ENCODE data around the gene SLC22A16. TPM values are rescaled to one million over a fixed set of nuclear protein-coding genes. Genes with fewer than 3 reads are reported as not detected.

The SLC22A16 gene
- polyA plus RNA-seq, 3 donors, result 0.08 to 0.21 TPM; not detected in 1

GRCh38 chr6:110385458-110385863 lies 91.0 kb downstream of the SLC22A16 start:
- 85 to 89% (median 88%) methylated on average over 1 of the region's 1 CpG for WGBS, 3 donors
- no peak overlapping the region for H3K27ac ChIP-seq (ENCODE audit: low read depth, low read length)

GRCh38 chr6:110378552-110378951 lies 97.9 kb downstream of the SLC22A16 start:
- WGBS, 3 donors, result 78 to 85% (median 83%) methylated on average over 9 of the region's 9 CpGs
- H3K27ac ChIP-seq (ENCODE audit: low read depth, low read length), result no peak overlapping the region

Other genes starting within 250 kb of the SLC22A16 start
- 1 to 10 TPM in 1 of 3 donors, under 1 TPM in 2; 0.27 to 2.9 (median 0.54) TPM for gene METTL24, start 118.3 kb downstream of the SLC22A16 start, polyA plus RNA-seq
- 1 to 10 TPM; 1.1 to 2.4 (median 1.8) TPM for gene DDO, start 61.0 kb downstream of the SLC22A16 start, polyA plus RNA-seq